Measurements from ENCODE around the gene STYXL2. TPM values are rescaled to one million over a fixed set of nuclear protein-coding genes. Genes with fewer than 3 reads are reported as not detected.

STYXL2 gene
- total and polyA plus RNA-seq, 9 of the 15 experiments (the other 6 are each of a cell fraction or from before 2014, with no cell fraction given), result not detected

GRCh38 chr1:167126317-167126716 lies 32.4 kb downstream of the STYXL2 start:
- BruUV-seq (replicated peaks), result no TSS peak
- WGBS (ENCODE audit: insufficient coverage, low coverage, missing lambda C conversion rate), result under 1% methylated on average over 28 of the region's 28 CpGs
- Histone ChIP-seq H3K9ac (ENCODE audit: insufficient read depth in 1 of 2, low read depth in 2 of 2, low read length in 2 of 2) (no peak overlapping the region), H3K27ac (ENCODE audit: extremely low read depth, low read depth, low read length) (no peak overlapping the region), H3K79me2 (ENCODE audit: control insufficient read depth, insufficient read depth, low read length) (no peaks in the 10 kb centered on the region), H3K4me3 (no peak overlapping the region), H2AFZ (ENCODE audit: low read depth, low read length) (no peak overlapping the region), H4K20me1 (replicated peaks; ENCODE audit: control insufficient read depth, insufficient read depth, low read length) (no peaks in the 10 kb centered on the region), H3K36me3 (ENCODE audit: control insufficient read depth, insufficient read depth, low read length) (no peaks in the 10 kb centered on the region), H3K4me1 (replicated peaks in 1 of 2; ENCODE audit: control insufficient read depth in 2 of 2, insufficient read depth in 2 of 2, low read length in 2 of 2) (peaks cover 0 to 12% of the 10 kb centered on the region in 2 experiments; a peak in 3 of 5 replicates), H3K9me1 (ENCODE audit: control insufficient read depth, insufficient read depth, low read length) (peaks cover 4% of the 10 kb centered on the region), H3K27me3 (ENCODE audit: control insufficient read depth in 2 of 2, insufficient read depth in 2 of 2, low read length in 2 of 2) (peaks cover 60 to 74% of the 10 kb centered on the region in 2 experiments), H3K4me2 (ENCODE audit: insufficient read depth, low read length) (no peak overlapping the region), H3K9me3 (replicated peaks; ENCODE audit: control insufficient read depth, insufficient read depth, low read depth, low read length) (no peaks in the 10 kb centered on the region)
- intact Hi-C loops (cut with micrococcal nuclease) (no loop called here), in situ Hi-C loops (cut with MboI) (no loop called here)
- DNase-seq (ENCODE audit: extremely low read depth in 1 of 4, low spot score in 3 of 4), result no peak
- ATAC-seq, result no peak
- CTCF ChIA-PET (ENCODE audit: low intra/inter-chr PET ratio), result no interaction called here
- TF ChIP-seq MYBL2 (IDR thresholded peaks at IDR 0.05; ENCODE audit: low read depth) (no peak), MYBL2 (CRISPR knock-in tag; IDR thresholded peaks at IDR 0.05; ENCODE audit: borderline replicate concordance) (no peak), CREM (IDR thresholded peaks at IDR 0.05; ENCODE audit: low read depth) (no peak), ZNF408 (CRISPR knock-in tag; IDR thresholded peaks at IDR 0.05; ENCODE audit: low read depth) (no peak), KHSRP (IDR thresholded peaks at IDR 0.05) (no peak), PTRF (tag; IDR thresholded peaks at IDR 0.05) (no peak), TCF7 (IDR thresholded peaks at IDR 0.05; ENCODE audit: borderline replicate concordance) (no peak), ZFP91 (CRISPR knock-in tag; IDR thresholded peaks at IDR 0.05) (no peak), THAP12 (CRISPR knock-in tag; IDR thresholded peaks at IDR 0.05) (no peak), NONO (IDR thresholded peaks at IDR 0.05; ENCODE audit: low read depth in 2 of 2, low read length in 1 of 2) (no peak)
- FAIRE-seq, result no peak
- POLR2A ChIA-PET, result interaction anchor here (0.7 to 1.9 kb wide), 3 partner anchors 11 to 163 kb away, joined by 3 to 8 read pairs (median 3); no protein-coding TSS in a partner anchor
